Spleen (tissue), 11 donors: ENCODE results near the gene HRH2. TPM values are rescaled to one million over a fixed set of nuclear protein-coding genes. Genes with fewer than 3 reads are reported as not detected.

Experiments used
- DNase-seq: peaks from one replicate; pipeline ENCODE4 v3.0.0-alpha.2; 2020
- H3K27ac ChIP-seq, 8 donors: fragments of 200-600 bp; sonication (generic) in 7 of 8; 1 replicate in 4 of 8; 2 replicates in 4 of 8; pipeline versions ENCODE4 v1.5.0 to v1.8.0; 2016 to 2021; ENCODE audit warnings: inconsistent platforms in 4 of 8, mild to moderate bottlenecking in 4 of 8, moderate library complexity in 1 of 8
- H3K27me3 ChIP-seq, 7 donors: fragments of 200-600 bp; sonication (generic) in 6 of 7; replicated peaks in 1 of 7; 1 replicate in 4 of 7; 2 replicates in 3 of 7; pipeline versions ENCODE4 v1.5.0 to v1.8.0; 2016 to 2021; ENCODE audit warnings: inconsistent platforms in 3 of 7, mild to moderate bottlenecking in 1 of 7
- H3K36me3 ChIP-seq, 6 donors: fragments of 200-600 bp; sonication (generic) in 5 of 6; 1 replicate in 4 of 6; 2 replicates in 2 of 6; pipeline versions ENCODE4 v1.5.0 to v1.8.0; 2016 to 2021; ENCODE audit warnings: inconsistent platforms in 2 of 6
- H3K4me1 ChIP-seq, 6 donors: fragments of 200-600 bp; sonication (generic) in 5 of 6; 1 replicate in 3 of 6; 2 replicates in 3 of 6; pipeline versions ENCODE4 v1.5.0 to v1.8.0; 2016 to 2021; ENCODE audit warnings: inconsistent platforms in 3 of 6
- H3K4me3 ChIP-seq, 8 donors: fragments of 200-600 bp; sonication (generic) in 7 of 8; 1 replicate in 4 of 8; 2 replicates in 4 of 8; pipeline versions ENCODE4 v1.5.0 to v1.8.0; 2016 to 2021; ENCODE audit warnings: inconsistent platforms in 4 of 8, mild to moderate bottlenecking in 4 of 8, moderate library complexity in 2 of 8
- H3K9me3 ChIP-seq, 8 donors: fragments of 200-600 bp; sonication (generic) in 7 of 8; 1 replicate in 4 of 8; 2 replicates in 4 of 8; pipeline versions ENCODE4 v1.5.0 to v1.8.0; 2016 to 2021; ENCODE audit warnings: inconsistent platforms in 4 of 8
- CTCF ChIP-seq, 11 experiments: fragments of 200-600 bp in 7 of 11; fragments of 450-650 bp in 4 of 11; sonication (generic) in 4 of 11; IDR thresholded peaks in 8 of 11; conservative IDR thresholded peaks in 3 of 11; 1 replicate in 7 of 11; 2 replicates in 4 of 11; pipeline versions ENCODE4 v1.4.0 to v1.8.0; 2016 to 2021; ENCODE audit warnings: antibody characterized with exemption in 11 of 11, inconsistent platforms in 4 of 11, mild to moderate bottlenecking in 1 of 11
- POLR2A ChIP-seq, 3 donors: fragments of 450-650 bp; IDR thresholded peaks; one replicate each; pipeline ENCODE4 v1.5.1; 2017; ENCODE audit warnings: antibody characterized with exemption in 3 of 3, mild to moderate bottlenecking in 1 of 3
- POLR2AphosphoS5 ChIP-seq, 3 donors: sonication (generic); formaldehyde crosslinking; IDR thresholded peaks; one replicate each; pipeline ENCODE4 v1.5.1; 2017; ENCODE audit warnings: antibody characterized with exemption in 3 of 3
- WGBS, 5 donors: extraction: QIAGEN DNeasy Blood & Tissue Kit in 3 of 5; methylation state at CpG; one replicate each; pipeline versions ENCODE4 v1.1.5 to v1.1.7; 2013 to 2018; 5-methylcytosine and 5-hydroxymethylcytosine counted together
- intact Hi-C: fragments of 100-400 bp; cut with DNase I; formaldehyde crosslinking; loops from one replicate; pipeline ENCODE4 v1.15.0; 2023; ENCODE audit warnings: low total_unique reads
- polyA plus RNA-seq, 3 donors: library from polyadenylated mRNA; stranded (reverse); fragments of 200-250 nt; gene quantifications; one replicate each; pipeline ENCODE4 v1.2.1, GENCODE V29; 2013
- total RNA-seq, 7 donors: library from RNA; depleted of rRNA in 3 of 7; stranded (reverse); fragments of >200 nt in 3 of 7; fragmentation: NEBNext Ultra II Directional in 4 of 7; extraction: Animal tissue kit (Norgen Biotek cat#: 25700) in 4 of 7; gene quantifications; one replicate each; pipeline versions ENCODE4 v1.1.0 to v1.2.1, GENCODE V29; 2016 to 2021
- donor health status: healthy with polysubstance abuse.
- donor health status: DM: no; HTN: no; CAD: no; lungs with moderate emphysema.
- donor health status: DM: no; HTN: no; CAD: no.
- donor health status: Bipolar disorder and iron deficiency.
- donor health status: healthy.
- donor health status: DM: no; HTN: no; CAD: no.
- donor health status: DM: yes; HTN: yes; CAD: no.

Gene HRH2
- total and polyA plus RNA-seq, 10 donors: 1.9 to 85.2 (median 22.3) TPM

GRCh38 chr5:175683231-175683630 is 25.4 kb downstream of the HRH2 start:
- H3K36me3 ChIP-seq: peaks cover 0 to 60% (median 5%) of the 10 kb centered on the region in 6 donors
- no peaks in the 10 kb centered on the region for H3K9me3 ChIP-seq
- DNase-seq: peak; percentile 49
- intact Hi-C loops: no loop called here
- TF ChIP-seq CTCF (IDR thresholded peaks at IDR 0.05 in 8 of 11, conservative IDR thresholded peaks at IDR 0.05 in 3 of 11) (no peak), POLR2AphosphoS5 (IDR thresholded peaks at IDR 0.05) (peak in 1 of 3 donors; percentile 44), POLR2A (IDR thresholded peaks at IDR 0.05) (no peak)
- peaks cover 0 to 7% (median 0%) of the 10 kb centered on the region in 7 donors for H3K27me3 ChIP-seq
- H3K4me3 ChIP-seq: no peak overlapping the region
- H3K27ac ChIP-seq: no peak overlapping the region
- 94 to 97% (median 95%) methylated on average over 15 of the region's 15 CpGs for WGBS, 5 donors
- peaks cover 0 to 48% (median 4%) of the 10 kb centered on the region in 6 donors for H3K4me1 ChIP-seq

DNA sequence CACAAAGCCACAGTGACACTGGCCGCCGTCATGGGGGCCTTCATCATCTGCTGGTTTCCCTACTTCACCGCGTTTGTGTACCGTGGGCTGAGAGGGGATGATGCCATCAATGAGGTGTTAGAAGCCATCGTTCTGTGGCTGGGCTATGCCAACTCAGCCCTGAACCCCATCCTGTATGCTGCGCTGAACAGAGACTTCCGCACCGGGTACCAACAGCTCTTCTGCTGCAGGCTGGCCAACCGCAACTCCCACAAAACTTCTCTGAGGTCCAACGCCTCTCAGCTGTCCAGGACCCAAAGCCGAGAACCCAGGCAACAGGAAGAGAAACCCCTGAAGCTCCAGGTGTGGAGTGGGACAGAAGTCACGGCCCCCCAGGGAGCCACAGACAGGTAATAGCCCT is 26.1 kb downstream of the HRH2 start:
- WGBS, 5 donors: 85 to 97% (median 92%) methylated on average over 13 of the region's 13 CpGs

GRCh38 chr5:175684931-175685330 is 27.1 kb downstream of the HRH2 start:
- peaks cover 0 to 7% (median 0%) of the 10 kb centered on the region in 7 donors for H3K27me3 ChIP-seq
- intact Hi-C loops: no loop called here
- DNase-seq: peak; percentile 11
- H3K4me1 ChIP-seq: peaks cover 0 to 57% (median 12%) of the 10 kb centered on the region in 6 donors
- TF ChIP-seq POLR2AphosphoS5 (IDR thresholded peaks at IDR 0.05): no peak
- TF ChIP-seq POLR2A (IDR thresholded peaks at IDR 0.05): no peak
- no peak for TF ChIP-seq CTCF (IDR thresholded peaks at IDR 0.05 in 8 of 11, conservative IDR thresholded peaks at IDR 0.05 in 3 of 11)
- H3K27ac ChIP-seq: peak overlapping the region in 1 of 8 donors; percentile 9
- H3K4me3 ChIP-seq: no peak overlapping the region
- H3K9me3 ChIP-seq: no peaks in the 10 kb centered on the region
- H3K36me3 ChIP-seq: peaks cover 0 to 60% (median 5%) of the 10 kb centered on the region in 6 donors
- WGBS, 5 donors: 81 to 91% (median 82%) methylated on average over 5 of the region's 5 CpGs

More for the DNA sequence above, 26.1 kb downstream of the HRH2 start:
- no peak for TF ChIP-seq CTCF (IDR thresholded peaks at IDR 0.05 in 8 of 11, conservative IDR thresholded peaks at IDR 0.05 in 3 of 11)
- TF ChIP-seq POLR2AphosphoS5 (IDR thresholded peaks at IDR 0.05): no peak
- no peak for TF ChIP-seq POLR2A (IDR thresholded peaks at IDR 0.05)
- H3K36me3 ChIP-seq: peaks cover 0 to 60% (median 5%) of the 10 kb centered on the region in 6 donors
- intact Hi-C loops: no loop called here
- no peak overlapping the region for H3K27ac ChIP-seq
- peaks cover 0 to 50% (median 7%) of the 10 kb centered on the region in 6 donors for H3K4me1 ChIP-seq
- H3K27me3 ChIP-seq: peaks cover 0 to 7% (median 0%) of the 10 kb centered on the region in 7 donors
- H3K4me3 ChIP-seq: no peak overlapping the region
- peak; percentile 48 for DNase-seq
- H3K9me3 ChIP-seq: no peaks in the 10 kb centered on the region

GRCh38 chr5:175685701-175686350 is 28.0 kb downstream of the HRH2 start:
- intact Hi-C loops: no loop called here
- H3K4me3 ChIP-seq: no peak overlapping the region
- peaks cover 0 to 60% (median 5%) of the 10 kb centered on the region in 6 donors for H3K36me3 ChIP-seq
- WGBS, 5 donors: 88 to 95% (median 91%) methylated on average over 11 to 12 of the region's 12 CpGs
- no peaks in the 10 kb centered on the region for H3K9me3 ChIP-seq
- H3K4me1 ChIP-seq: peaks cover 0 to 57% (median 17%) of the 10 kb centered on the region in 6 donors
- H3K27ac ChIP-seq: peak overlapping the region in 1 of 8 donors; percentile 90
- no peak for TF ChIP-seq POLR2A (IDR thresholded peaks at IDR 0.05)
- H3K27me3 ChIP-seq: peaks cover 0 to 8% (median 0%) of the 10 kb centered on the region in 7 donors
- peak; percentile 42 for DNase-seq
